Transverse colon (tissue), 4 donors: ENCODE data around the gene TBC1D17. TPM values are rescaled to one million over a fixed set of nuclear protein-coding genes. Genes with fewer than 3 reads are reported as not detected.
A peak's percentile ranks its signal among the peaks of the same experiment; 100 is the strongest.

Experiments
- DNase-seq: peaks from one replicate; pipeline ENCODE4 v3.0.0-alpha.2; 2019
- H3K27ac ChIP-seq, 4 donors: fragments of 200-600 bp; sonication (generic); 2 replicates each; pipeline ENCODE4 v1.5.1; 2016 to 2018; ENCODE audit warnings: inconsistent platforms in 4 of 4
- H3K27me3 ChIP-seq: fragments of 200-600 bp; sonication (generic); 2 replicates; pipeline ENCODE4 v1.5.1; 2017; ENCODE audit warnings: inconsistent platforms
- H3K36me3 ChIP-seq, 4 donors: fragments of 200-600 bp; sonication (generic); 2 replicates each; pipeline ENCODE4 v1.5.1; 2017 to 2019; ENCODE audit warnings: inconsistent platforms in 4 of 4
- H3K4me1 ChIP-seq, 4 donors: fragments of 200-600 bp; sonication (generic); 2 replicates each; pipeline ENCODE4 v1.5.1; 2017 to 2020; ENCODE audit warnings: inconsistent platforms in 4 of 4
- H3K4me3 ChIP-seq, 4 donors: fragments of 200-600 bp; sonication (generic); 1 replicate in 1 of 4; 2 replicates in 3 of 4; pipeline versions ENCODE4 v1.5.1 to v1.6.1; 2017 to 2019; ENCODE audit warnings: inconsistent platforms in 4 of 4
- H3K9me3 ChIP-seq, 2 donors: fragments of 200-600 bp; sonication (generic); 2 replicates each; pipeline ENCODE4 v1.5.1; 2017 to 2019; ENCODE audit warnings: inconsistent platforms in 2 of 2
- CTCF ChIP-seq, 5 experiments: fragments of 200-600 bp in 3 of 5; fragments of 450-650 bp in 2 of 5; sonication (generic) in 3 of 5; IDR thresholded peaks; 1 replicate in 2 of 5; 2 replicates in 3 of 5; pipeline ENCODE4 v1.5.1; 2016 to 2017; ENCODE audit warnings: antibody characterized with exemption in 5 of 5, inconsistent platforms in 3 of 5, mild to moderate bottlenecking in 2 of 5, moderate library complexity in 1 of 5
- EP300 ChIP-seq: sonication (generic); formaldehyde crosslinking; IDR thresholded peaks from one replicate; pipeline ENCODE4 v1.6.1; 2017; ENCODE audit warnings: antibody characterized with exemption, low read depth
- POLR2A ChIP-seq: fragments of 450-650 bp; IDR thresholded peaks from one replicate; pipeline ENCODE4 v1.6.1; 2016; ENCODE audit warnings: antibody characterized with exemption, mild to moderate bottlenecking, moderate library complexity
- POLR2AphosphoS5 ChIP-seq, 3 donors: sonication (generic); formaldehyde crosslinking; IDR thresholded peaks; one replicate each; pipeline ENCODE4 v1.6.1; 2016; ENCODE audit warnings: antibody characterized with exemption in 3 of 3
- WGBS, 2 donors: methylation state at CpG; one replicate each; pipeline ENCODE4 v1.1.5; 2018; ENCODE audit warnings: low coverage in 1 of 2; 5-methylcytosine and 5-hydroxymethylcytosine counted together
- in situ Hi-C, 4 donors: fragments of 200-750 bp; cut with MboI; loops; one replicate each; pipeline versions ENCODE4 v1.15.0 to v1.15.1; 2017; ENCODE audit warnings: low sequenced_read_pairs in 3 of 4, low pct_ligation_motif_present in 1 of 4, low pct_unique_long_range_greater_than_20kb in 1 of 4
- intact Hi-C: fragments of 100-400 bp; cut with DNase I; formaldehyde crosslinking; loops from one replicate; pipeline ENCODE4 v1.15.1; 2023; ENCODE audit warnings: low total_unique reads
- total RNA-seq, 4 donors: library from RNA; depleted of rRNA; stranded (reverse); fragments of >200 nt; gene quantifications; one replicate each; pipeline ENCODE4 v1.1.0, GENCODE V29; 2016

The TBC1D17 gene
- total RNA-seq, 4 donors from 2014 or later, result 26.4 to 80.8 (median 47.9) TPM

GRCh38 chr19:49864890-49865289 lies 12.6 kb upstream of the TBC1D17 start:
- peaks cover 16 to 50% (median 42%) of the 10 kb centered on the region in 4 donors for H3K4me1 ChIP-seq
- intact Hi-C loops (no loop called here), in situ Hi-C loops (loop anchor here in 1 of 4 donors (10.0 to 25.0 kb wide), 2 partner anchors 50 to 378 kb away; partner anchors contain the start of genes FUZ, MED25, RPL13A and RPS11)
- H3K4me3 ChIP-seq, result no peak overlapping the region
- H3K27ac ChIP-seq, result peak overlapping the region in 3 of 4 donors; percentile 90 to 96 (median 93)
- TF ChIP-seq EP300, result no peak
- no peak for TF ChIP-seq POLR2AphosphoS5 (IDR thresholded peaks at IDR 0.05)
- no peak for TF ChIP-seq CTCF (IDR thresholded peaks at IDR 0.05)
- no peak for TF ChIP-seq POLR2A
- H3K36me3 ChIP-seq, result peaks cover 0 to 2% (median 0%) of the 10 kb centered on the region in 4 donors
- H3K9me3 ChIP-seq, result no peaks in the 10 kb centered on the region
- H3K27me3 ChIP-seq, result no peaks in the 10 kb centered on the region
- WGBS, 2 donors, result 91% methylated on average over 13 of the region's 13 CpGs; no CpG with 5 or more reads in 1 of the 2 donors
- DNase-seq, result no peak

- 0% methylated on average over 5 to 52 of the region's 65 CpGs for WGBS, 2 donors
- in situ Hi-C loops, result loop anchor here in 1 of 4 donors (10.0 to 25.0 kb wide), 2 partner anchors 52 to 380 kb away; partner anchors contain the start of genes FUZ, MED25, RPL13A and RPS11
Observed at GRCh38 chr19:49866933-49867782, 10.3 kb upstream of the TBC1D17 start, which contains the start of gene PNKP. TSS of gene PNKP (minus strand) at chr19:49867576. CDS start at chr19:49867204, 372 bp downstream.

GRCh38 chr19:49869009-49869483 lies 8.5 kb upstream of the TBC1D17 start:
- Histone ChIP-seq H3K27ac (peak overlapping the region; percentile 90 to 96 (median 94)), H3K36me3 (no peaks in the 10 kb centered on the region), H3K9me3 (no peaks in the 10 kb centered on the region), H3K4me1 (peaks cover 25 to 51% (median 43%) of the 10 kb centered on the region in 4 donors), H3K4me3 (peak overlapping the region; percentile 22 to 54 (median 38)), H3K27me3 (no peaks in the 10 kb centered on the region)
- in situ Hi-C loops (loop anchor here in 1 of 4 donors (10.0 to 25.0 kb wide), 2 partner anchors 54 to 382 kb away; partner anchors contain the start of genes FUZ, MED25, RPL13A and RPS11), intact Hi-C loops (no loop called here)
- DNase-seq, result no peak
- WGBS, 2 donors, result 0% methylated on average over 15 of the region's 15 CpGs; no CpG with 5 or more reads in 1 of the 2 donors
- TF ChIP-seq CTCF (IDR thresholded peaks at IDR 0.05) (no peak), POLR2AphosphoS5 (IDR thresholded peaks at IDR 0.05) (no peak), EP300 (no peak), POLR2A (no peak)

More at GRCh38 chr19:49866933-49867782, 10.3 kb upstream of the TBC1D17 start, which contains the start of gene PNKP:
- Histone ChIP-seq H3K27me3 (no peaks in the 10 kb centered on the region), H3K4me1 (peaks cover 25 to 51% (median 43%) of the 10 kb centered on the region in 4 donors), H3K36me3 (no peaks in the 10 kb centered on the region), H3K9me3 (no peaks in the 10 kb centered on the region), H3K27ac (peak within 1 kb of the TSS; percentile 90 to 96 (median 94)), H3K4me3 (peak within 1 kb of the TSS; percentile 60 to 90 (median 78))
- TF ChIP-seq EP300, result no peak
- peak; percentile 73 to 93 (median 91) for TF ChIP-seq POLR2AphosphoS5 (IDR thresholded peaks at IDR 0.05)
- peak; percentile 77 for TF ChIP-seq POLR2A
- TF ChIP-seq CTCF (IDR thresholded peaks at IDR 0.05), result no peak
- peak; percentile 92 for DNase-seq
- intact Hi-C loops, result no loop called here
